Measurements from ENCODE around the gene ACAP3.

GRCh38 chr1:1264026-1264425 lies 43.7 kb downstream of the ACAP3 start:
- no peak for TF ChIP-seq CTCF (IDR thresholded peaks at IDR 0.05)
- TF ChIP-seq POLR2A (IDR thresholded peaks at IDR 0.05) = no peak

Measured in breast epithelium (tissue), 3 donors.